GM19467 (cell line): ENCODE measurements around the gene ANKRD11.

Experiments
- ATAC-seq: cut with Tn5 transposase; IDR thresholded peaks from one replicate; pipeline ENCODE4 v1.9.1; 2021; ENCODE audit warnings: mild to moderate bottlenecking, moderate library complexity; ENCODE audit not compliant: unreplicated experiment

The ANKRD11 gene

GRCh38 chr16:89291363-89291762, 199.0 kb downstream of the ANKRD11 start:
- no peak for ATAC-seq

DNA sequence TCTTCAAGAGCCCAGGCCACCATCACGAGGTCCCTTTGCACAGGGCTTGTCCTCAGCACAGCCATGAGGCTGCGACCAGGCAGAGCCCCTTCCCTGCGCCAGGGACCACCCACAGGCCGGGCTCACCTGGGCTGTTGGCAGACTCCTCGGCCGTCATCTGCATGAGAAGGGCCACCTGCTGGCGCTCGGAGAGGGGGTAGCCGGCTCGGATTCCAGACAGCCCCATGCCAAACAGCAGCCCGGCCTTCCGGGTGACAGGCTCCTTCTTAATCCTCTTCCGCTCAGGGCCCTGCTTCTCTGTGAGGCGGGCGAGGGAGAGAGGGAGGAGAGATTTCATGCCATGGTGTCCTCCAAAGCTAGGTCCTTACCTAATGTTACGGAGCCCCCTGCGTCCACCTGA, 199.5 kb downstream of the ANKRD11 start:
- no peak for ATAC-seq

GRCh38 chr16:89290472-89290871, 199.9 kb downstream of the ANKRD11 start:
- ATAC-seq, result no peak

- ATAC-seq, result no peak
Measured at GRCh38 chr16:89289428-89290395, 200.6 kb downstream of the ANKRD11 start.

- ATAC-seq, result no peak
Measured at GRCh38 chr16:89288966-89289365, 201.4 kb downstream of the ANKRD11 start.

DNA sequence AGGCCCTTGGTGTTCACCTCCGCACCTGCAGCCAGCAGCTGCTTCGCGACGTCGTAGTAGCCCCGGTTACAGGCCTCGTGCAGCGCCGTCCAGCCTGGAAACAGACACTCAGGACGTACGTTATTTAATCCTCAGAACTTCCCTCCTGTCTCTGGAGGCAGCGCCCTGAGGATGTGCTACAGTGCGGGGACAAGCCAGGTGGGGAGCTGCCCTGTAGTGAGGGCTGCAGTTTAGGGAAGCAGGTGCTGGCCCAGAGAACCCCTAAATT, 201.8 kb downstream of the ANKRD11 start:
- no peak for ATAC-seq

DNA sequence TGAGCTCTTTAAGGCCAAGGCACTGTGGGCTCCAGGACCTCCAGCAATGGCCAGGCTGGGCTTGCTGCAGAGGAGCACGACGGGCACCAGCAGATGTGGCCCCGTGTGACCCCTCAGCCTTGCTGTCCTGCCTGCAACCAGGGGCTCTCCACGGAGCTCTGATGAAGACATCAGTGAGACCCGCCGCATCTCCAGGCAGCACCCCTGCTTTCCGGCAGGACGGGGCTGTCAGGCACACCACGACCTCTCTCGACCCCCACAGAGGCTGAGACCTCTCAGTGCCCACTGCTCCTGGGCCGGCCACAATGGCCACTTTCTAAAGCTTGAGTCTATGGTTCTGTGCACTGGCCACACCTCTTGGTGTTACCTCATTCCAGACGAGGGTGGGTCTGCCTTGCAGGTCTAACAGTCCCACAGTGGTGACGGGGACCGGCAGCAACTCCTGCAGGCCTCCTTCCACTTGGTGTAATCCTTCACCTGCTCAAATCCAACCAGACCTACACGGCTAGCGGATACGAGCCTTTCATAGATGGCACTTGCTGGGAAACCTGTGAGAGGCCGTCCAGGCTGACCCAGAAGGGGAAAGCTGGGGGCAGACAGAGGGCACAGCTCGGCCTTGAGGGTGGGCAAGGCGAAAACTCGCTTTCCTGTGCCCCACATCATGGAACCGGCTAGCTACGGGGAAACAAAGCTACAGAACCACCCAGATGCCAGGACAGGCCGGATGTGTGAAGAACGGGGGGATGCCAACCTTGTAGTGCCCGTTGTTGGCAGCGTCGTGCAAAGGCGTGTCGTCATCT, 202.4 kb downstream of the ANKRD11 start:
- no peak for ATAC-seq

GRCh38 chr16:89286096-89286495, 204.3 kb downstream of the ANKRD11 start:
- ATAC-seq, result no peak

GRCh38 chr16:89285381-89285780, 205.0 kb downstream of the ANKRD11 start:
- ATAC-seq, result no peak

- ATAC-seq, result no peak
Measured at GRCh38 chr16:89283449-89283848, 206.9 kb downstream of the ANKRD11 start.

GRCh38 chr16:89282523-89282922, 207.8 kb downstream of the ANKRD11 start:
- ATAC-seq, result no peak

DNA sequence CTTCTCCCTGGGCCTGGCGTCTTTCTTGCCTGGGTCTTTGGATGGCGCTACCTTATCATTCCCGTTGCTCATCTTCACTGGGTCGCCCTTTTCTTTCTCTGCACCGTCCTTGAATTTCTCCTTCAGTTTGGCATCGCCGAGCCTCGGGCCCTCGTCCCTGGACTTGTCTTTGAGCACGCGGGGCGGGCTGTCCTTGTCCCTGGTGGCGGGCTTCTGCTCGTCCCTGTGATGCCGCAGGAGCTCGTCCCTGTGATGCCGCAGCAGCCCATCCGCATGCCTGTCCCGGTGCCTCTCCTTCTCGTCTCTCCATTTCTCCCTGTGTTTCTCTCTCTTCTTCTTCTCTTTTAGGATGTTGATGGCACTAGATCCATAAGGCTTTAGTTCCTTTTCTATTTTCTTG, 208.5 kb downstream of the ANKRD11 start:
- no peak for ATAC-seq

DNA sequence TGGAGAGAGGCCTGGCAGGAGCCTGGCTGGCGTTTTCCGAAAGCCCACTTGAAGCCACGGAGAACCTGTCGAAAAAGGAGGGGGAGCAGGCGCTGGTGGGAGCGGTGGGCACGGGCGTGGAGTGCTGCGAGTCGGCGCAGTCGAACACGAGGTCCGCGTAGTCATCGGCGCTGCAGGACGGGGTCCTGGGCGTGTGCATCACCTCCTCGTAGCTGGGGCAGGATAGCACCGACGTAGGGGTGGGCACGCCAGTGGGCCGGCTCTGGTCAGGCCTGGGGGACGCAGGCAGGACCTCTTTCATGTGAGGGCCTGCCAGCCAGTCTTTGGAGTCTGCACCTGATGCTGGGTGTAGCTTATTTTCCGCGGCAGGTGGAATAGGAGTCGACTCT, 209.2 kb downstream of the ANKRD11 start:
- ATAC-seq, result no peak

- no peak for ATAC-seq
Measured at GRCh38 chr16:89280546-89281188, 209.7 kb downstream of the ANKRD11 start.

DNA sequence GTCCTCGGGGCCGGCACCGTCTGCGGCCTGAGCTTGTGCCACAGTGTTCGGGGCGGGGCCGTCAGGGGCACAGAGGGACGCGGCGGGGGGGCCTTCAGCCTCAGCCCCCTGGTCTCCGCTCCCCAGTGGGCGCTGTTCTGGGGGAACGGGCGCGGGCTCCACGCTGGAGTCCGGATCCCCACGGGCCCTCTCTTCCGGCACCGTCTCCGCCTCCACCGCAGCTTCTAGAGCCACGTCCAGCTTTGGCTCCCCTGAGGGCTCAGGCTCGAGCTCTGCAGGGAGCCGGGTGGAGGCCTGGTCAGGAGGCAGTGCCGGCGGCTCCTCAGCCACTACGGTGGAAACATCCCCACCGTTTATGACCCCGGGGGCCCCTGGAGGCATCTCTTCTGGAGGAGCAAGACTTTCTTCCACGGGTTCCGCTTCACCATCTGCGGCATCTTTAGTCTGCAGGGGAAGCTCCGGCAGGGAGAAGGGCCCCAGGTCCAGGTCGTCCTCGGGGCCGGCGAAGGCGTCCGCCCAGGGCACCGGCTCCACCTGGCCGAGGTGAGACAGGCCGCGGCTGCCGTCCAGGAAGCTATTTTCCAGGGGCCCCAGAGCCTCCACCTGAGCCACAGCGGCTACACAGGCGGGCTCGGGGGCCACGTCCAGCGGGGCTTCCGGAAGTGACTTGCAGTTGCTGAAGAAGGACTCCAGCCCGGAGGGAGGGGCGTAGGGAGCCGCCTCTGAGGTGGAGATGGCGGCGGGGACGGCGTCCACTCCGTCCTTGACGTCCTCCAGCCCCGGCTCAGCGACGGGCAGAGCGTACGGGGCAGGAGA, 210.5 kb downstream of the ANKRD11 start:
- no peak for ATAC-seq

DNA sequence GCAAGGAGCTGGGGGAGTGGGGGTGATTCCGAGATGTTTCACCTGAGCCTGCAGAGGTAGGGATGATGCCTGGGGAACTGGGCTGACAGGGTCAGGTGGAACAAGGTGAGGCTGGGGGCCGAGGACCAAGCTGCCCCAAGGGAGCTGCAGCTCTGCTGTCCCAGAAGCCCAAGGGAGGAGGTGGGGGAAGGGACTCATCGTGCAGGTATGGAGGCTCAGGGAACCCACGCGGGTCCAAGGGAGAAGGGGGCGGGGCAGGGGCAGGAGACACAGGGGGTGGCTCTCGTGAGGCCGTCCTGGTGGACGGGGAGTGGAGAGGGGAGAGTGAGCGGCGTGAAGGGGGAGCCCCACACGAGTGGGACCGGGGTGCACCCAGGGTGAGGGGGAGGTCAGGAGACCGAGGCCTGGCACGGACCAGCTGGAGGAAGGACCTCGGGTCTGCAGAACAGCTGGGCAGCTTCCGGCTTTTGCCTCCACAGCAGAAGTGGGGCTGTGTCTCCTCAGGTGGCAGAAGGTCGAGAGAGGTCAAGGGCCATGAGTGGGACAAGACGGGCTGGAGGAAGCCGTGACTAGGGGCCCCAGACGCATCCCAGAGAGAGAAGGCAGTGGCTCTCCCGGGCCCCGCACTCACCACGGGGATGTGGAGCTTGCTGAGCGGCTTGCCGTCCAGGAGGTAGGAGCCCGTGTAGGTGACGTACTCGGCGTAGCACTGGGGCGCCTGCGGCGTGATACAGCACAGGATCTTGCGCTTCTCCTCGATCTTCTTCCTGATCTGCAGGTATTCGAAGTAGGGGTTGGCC, 211.7 kb downstream of the ANKRD11 start:
- no peak for ATAC-seq

DNA sequence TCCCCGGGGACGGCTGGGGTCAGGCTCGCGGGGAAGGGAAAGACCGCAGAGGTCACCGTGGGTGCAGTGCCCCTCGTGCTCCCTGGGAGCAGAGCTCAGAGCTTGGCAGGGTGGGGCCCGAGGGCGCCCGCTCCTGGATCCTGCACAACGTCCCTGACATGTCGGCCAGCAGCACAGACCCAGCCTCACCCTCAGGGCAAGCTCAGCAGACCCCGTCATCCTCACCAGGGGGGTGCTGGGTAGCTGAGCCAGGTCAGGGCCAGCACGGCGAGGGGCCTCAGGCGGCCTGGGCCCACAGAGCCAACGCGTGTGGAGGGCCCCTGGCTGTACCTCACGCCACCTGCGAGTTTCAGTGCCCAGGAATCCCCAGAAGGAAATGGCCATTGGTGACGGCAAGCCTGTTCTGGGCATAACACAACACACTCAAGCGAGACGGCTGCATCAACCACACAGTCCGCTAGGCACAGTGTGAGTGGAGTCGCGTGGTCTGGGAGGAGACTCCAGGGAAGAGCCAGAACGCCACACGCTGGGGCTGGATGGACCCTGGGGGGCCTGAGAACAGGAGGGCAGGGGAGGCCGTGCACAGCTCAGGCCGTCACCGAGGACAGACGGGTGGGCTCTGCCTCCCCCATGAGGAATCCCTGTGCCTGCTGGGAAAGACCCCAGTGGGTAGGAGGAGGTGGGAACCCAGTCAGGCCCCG, 212.6 kb downstream of the ANKRD11 start:
- no peak for ATAC-seq

DNA sequence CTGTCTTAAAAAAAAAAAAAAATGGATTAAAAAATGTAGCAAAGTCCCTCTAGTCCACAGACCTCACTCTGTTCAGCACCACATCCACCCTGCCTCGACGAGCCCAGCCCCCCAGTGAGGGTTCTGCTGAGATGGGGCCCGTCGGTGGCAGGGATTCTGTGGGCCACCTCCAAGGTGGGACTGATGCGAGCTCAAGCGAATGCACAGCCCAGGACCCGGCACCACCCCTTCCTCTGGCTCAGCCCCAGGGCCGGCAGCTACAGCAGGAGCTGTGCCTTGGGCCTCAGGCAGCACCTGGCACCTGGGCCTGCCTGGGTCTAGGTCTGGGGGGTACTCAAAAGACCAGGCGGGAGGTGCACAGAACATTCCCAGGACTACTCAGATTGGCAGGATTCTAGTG, 213.3 kb downstream of the ANKRD11 start:
- ATAC-seq, result no peak
